ENCODE measurements around the gene SP3. TPM values are rescaled to one million over a fixed set of nuclear protein-coding genes. Genes with fewer than 3 reads are reported as not detected.

SP3 gene
- polyA plus RNA-seq, 10 donors, result 58.9 to 89.2 (median 77.6) TPM

DNA sequence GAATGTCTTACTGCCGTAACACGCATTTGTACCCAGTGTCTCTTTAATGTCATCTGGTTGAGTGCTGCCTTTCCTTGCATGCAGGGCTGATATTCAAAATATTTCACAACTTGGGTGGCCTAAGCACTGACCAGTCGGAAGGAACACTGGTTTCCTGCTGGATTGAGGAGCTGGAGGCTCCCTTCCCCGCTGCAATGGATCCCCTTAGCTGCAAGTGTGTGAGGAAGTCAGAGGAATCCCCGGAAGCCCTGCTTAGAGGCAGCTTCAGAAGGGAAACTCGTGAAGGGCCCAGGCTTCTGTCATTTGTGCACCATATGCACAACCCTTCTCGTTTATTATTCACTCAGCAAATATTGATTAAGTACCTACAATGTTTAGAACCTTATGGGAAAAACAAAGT lies 33.2 kb upstream of the SP3 start:
- peak in 1 of 3 donors; percentile 41 for DNase-seq

DNA sequence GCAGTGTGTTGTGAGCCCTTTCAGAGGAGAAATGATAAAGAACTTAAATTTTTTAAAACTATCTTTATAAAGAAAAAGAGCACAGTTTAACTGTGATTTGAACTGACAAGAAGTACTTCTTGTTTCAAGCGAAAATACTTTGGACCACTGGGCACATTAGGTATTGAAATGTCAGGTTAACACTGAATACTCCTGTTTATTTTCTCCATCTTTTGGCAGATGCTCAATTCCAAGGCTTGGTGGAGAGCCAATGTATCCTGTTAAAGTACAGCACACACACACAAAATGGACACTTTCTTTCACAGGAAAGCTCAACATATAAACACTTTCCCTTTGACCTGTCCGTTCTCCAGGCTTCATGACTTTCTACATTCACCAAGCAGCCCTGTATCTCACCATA lies 32.6 kb upstream of the SP3 start:
- DNase-seq, result peak in 1 of 3 donors; percentile 56

DNA sequence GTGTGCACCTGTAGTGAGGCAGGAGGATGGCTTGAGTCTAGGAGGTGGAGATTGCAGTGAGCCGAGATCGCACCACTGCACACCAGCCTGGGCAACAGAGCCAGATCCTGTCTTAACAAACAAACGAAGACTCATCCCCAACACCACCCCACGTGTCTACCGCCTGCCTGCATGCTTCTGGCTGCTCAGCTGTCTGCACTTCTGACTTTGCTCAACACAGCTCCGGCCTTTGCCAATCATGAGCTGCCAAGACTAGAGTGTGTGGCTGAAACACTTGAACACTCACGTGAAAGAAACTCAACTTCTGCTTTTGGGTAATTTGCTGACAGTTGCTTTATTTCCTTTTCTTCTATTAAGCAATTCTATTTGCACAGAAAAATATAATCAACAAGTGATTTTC lies 32.1 kb upstream of the SP3 start:
- DNase-seq, result peak in 2 of 3 donors; percentile 58 to 75

DNA sequence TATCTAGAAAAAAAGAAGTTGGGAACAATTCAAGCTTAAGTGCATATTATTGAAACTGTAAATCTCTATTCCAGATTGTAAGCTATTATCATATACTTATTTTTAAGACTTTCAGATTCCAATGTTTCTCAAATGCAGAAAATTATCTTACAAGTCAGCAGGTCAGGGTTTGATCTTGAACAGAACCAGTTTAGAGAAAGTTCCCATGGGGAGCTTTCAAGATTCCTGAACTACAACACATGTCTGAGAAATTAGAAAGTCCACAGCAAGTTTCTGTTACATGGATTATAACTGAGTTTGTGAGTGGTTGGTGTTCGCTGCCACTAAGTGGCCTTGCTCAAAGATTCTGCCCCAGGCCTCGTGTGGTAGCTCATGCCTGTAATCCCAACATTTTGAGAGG lies 31.6 kb upstream of the SP3 start:
- no peak for DNase-seq

DNA sequence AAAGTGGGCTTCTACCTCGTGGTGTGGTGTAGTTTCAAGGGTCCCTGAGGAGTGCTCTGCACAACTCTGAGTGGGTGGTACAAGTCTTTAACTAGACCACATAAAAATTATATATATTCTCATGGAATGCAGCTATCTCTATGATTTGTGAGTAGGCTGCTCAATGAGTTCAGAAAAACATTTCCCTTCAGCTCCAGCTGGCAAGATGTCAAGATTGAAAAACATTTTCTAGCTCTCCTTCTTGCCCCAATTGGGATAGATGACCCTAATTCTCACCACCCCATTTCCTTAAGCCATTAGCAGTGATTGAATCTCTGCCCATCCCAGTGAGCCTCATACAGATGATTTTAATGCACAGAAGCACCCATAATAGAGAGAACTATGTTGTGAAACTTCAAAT lies 28.3 kb upstream of the SP3 start:
- DNase-seq, result no peak

DNA sequence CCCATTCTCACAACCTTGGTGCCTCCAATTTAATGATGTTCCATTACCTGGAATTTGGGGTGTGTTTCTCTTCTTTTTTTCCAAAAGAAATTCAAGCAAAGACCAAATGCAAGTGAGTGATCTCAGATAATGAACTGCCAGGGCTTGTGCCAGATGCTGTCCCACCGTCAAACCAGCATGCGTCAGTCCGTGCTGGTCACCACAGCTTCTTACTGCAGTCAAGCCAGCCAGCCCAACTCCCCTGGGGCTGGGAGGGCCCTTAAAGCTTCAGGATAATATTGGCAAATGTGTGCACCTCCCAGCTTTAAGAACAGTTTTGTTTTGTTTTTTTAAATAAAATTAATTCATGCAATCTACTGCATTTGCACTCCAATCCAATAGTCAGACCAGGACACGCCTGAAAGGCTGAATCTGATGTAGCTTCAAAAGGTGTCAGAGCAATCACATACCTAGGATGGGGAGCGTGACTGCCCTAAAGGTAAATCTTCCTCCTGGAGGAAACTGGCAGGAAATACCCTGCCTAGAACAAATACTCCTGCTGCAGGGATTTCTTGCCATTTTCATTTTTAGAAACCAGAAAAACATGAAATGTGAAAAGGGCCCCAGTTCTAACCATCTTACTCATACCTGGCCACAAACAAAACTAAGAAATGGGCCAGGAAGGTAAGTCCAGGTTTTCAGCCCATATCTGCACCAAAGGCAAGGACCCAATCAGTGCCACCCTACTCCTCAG lies 26.8 kb upstream of the SP3 start:
- DNase-seq, result peak in 2 of 3 donors; percentile 67 to 89

DNA sequence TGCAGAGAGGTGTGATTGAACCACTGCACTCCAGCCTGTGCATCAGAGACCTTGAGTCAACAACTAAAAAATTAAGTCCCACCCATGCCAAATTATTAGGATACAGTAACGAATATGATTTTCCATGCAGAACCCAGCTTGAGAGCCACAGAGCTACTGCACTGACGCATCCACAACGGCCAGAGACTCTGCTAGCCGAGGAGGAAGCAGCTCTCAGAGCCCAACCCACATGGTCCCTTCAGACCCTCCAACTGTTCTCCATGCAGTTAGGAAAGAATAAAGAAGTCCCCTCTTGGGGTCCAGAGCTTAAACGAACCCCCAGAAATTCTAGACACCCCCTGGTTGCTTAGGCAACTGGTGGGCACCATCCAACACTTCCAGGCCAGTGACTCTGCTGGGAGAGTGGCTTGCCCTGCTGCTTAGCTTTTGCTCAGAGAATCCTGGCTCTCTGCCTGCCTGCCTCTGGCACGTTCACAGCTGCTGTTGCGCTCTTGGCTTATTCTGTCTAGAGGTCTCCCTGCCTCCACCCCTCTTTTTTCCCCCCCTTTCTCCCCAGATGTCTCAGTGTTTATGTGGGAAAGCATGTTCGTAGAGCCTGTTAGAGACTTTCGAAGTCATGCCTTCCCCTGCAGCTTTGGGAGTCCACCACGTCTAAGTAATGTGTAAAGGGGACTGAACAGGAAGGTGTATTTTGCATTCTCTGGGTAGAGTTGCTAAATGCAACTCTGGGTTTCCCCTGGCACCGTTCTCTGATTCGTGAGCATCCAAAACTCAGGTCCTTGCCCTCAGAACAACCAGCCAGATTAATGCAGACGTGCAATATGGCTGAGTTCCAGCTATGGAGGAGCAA lies 26.0 kb upstream of the SP3 start:
- DNase-seq, result peak; percentile 88 to 97 (median 93)

DNA sequence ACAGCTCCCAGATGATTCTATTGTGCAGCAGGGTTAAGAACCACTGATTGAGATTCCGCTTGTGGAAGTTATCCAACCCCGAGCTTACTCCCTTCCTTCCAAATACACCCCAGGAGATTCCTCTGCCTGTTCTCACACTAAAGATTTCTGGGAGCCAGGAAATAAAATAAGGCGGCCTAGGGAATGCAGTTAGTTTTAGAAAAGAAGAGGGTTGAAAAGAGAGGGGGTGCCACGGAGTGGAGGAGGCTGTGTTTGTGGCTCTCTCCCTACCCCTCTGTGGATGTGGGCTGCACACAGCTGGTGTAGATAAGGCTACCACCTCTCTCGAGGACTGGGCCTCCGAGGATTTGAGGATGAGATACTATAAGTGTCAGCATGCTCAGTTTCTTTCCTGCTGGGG lies 25.1 kb upstream of the SP3 start:
- peak in 2 of 3 donors; percentile 41 to 89 for DNase-seq

DNA sequence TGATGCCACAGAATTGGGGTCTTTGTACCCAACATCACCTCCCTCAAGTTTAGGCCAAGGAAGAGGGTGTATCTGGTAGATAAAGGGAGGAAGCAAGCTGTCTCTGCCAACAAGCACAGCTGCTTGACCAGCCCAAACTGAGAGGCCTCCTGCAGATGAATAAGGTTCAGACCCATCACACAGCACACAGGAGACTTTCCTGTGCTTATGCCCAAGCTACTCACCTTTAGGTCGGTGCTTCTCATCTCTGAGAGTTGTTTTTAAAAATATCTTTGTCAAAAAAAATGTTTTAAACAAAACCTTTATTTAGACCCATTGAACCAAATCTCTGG lies 24.7 kb upstream of the SP3 start:
- no peak for DNase-seq

DNA sequence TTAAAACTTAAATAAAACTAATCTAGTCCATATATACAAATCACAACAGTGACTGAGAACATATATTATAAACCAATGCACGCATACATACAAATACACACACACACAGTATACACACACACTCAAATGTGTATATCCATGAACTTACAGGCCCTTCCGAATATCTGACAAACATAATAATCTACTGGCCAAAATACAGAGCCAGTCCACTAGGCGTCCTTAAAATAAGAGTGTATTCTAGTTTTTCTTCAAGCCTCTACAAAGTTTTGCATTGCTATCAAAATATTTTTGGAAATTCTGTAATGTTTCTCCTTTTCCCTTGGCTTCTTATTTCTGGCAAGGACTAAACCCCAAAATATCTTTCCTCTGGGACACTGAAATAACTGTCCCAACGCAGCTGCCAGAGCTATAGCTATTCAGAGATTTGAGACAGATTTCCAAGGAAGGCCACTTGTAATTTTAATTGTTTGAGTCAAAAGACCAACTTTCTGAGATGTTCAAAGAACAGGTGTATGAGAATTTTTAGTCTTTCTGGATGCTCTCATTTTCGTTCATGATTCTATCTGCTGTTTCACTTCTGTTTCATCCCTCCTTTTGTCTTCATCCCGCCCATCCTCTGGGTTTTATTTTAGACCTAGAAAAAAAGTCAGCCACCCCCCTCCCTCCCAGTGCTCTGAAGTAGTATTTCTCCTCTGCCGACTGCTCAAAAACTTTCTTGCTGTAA lies 24.1 kb upstream of the SP3 start:
- peak in 1 of 3 donors; percentile 82 for DNase-seq

DNA sequence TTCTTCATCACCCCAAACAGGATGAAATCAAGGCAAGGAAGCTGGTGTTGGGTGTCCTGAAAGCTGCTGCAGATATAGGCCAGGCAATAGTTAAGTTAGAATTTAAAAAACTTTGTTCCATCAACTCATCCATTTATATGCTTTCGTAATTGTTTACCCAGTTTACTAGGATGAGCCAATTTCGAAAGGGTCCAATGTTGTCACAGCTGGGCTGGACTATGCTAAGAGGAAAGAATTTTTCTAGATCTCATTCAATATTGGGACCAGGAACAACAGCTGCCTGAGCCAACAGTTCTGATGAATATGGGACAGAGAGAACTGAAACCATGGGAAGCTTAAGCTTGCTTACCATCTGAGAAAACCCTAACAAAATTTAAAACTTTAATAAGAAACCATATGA lies 21.6 kb upstream of the SP3 start:
- peak; percentile 64 to 85 (median 70) for DNase-seq

DNA sequence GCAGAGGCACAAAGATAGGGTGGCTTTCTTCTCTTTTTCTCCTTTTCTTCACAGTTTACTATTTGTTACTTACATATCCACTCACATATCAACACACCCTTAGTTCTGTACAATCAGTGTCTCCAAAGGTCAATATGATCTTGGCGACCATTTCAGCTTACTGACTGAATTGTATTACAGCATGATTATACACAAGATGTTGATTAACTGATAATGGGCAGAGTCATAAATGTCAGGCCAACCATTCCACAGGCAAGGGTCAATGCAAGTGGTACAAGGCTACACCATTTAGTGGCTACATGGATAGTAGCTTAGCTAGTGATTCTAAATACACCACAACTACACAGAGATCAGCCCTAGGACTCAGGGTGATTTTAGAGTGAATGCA lies 20.4 kb upstream of the SP3 start:
- DNase-seq, result peak in 1 of 3 donors; percentile 26

DNA sequence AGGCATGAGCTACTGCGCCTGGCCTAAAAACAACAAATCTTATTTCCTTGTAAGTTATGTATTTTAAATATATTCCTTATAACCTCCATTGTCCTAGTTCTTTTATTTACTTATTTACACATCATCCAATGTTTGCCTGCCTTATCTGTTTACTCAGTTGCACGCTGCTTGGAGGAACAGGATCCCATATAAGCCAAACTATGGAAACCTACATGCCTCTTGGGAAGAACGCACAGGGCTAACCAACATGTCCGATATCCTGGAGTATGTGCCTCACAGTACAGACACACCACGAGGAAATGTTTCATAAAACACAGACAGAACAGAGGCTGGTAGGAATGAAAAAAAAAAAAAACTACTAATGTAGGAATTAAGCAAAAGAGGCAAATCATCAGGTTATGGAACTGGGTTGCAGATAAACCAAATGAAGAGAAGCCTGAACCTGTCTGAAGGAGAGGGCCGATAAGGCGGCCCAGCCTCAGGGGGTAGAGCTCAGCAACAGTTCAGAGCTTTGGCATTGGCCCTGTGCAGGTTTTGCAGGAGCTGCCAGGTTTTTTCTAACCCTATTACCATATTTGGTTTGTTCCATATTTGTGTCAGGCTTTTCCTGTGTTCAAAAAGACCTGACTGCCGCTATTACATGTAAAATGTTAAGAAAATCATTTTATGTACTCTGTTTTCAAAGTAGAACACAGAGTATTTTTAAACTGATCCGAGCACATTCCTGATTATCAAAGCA lies 19.9 kb upstream of the SP3 start:
- peak in 1 of 3 donors; percentile 29 for DNase-seq

DNA sequence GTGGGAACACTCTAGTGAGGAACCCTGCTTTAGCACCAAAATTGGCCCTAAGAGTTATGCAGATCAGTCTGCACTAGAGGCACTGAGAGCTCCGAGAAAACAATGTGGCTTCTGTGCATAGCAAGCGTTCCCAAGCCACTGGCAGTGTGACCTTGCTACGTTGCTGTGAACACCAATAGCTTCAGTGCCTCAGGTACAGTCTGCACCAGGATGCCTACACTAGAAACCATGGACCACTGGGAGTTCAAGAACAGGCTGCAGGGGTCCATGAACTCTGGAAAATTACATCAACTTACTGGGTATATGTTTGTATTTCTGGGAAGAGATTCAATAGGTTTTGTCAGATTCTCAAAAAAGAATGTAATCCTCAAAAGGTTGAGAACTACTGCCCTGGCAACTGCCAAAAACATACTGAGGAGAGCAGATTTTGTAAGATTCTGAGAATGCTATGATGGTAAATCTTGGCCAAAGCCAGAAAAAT lies 18.3 kb upstream of the SP3 start:
- peak in 1 of 3 donors; percentile 76 for DNase-seq

DNA sequence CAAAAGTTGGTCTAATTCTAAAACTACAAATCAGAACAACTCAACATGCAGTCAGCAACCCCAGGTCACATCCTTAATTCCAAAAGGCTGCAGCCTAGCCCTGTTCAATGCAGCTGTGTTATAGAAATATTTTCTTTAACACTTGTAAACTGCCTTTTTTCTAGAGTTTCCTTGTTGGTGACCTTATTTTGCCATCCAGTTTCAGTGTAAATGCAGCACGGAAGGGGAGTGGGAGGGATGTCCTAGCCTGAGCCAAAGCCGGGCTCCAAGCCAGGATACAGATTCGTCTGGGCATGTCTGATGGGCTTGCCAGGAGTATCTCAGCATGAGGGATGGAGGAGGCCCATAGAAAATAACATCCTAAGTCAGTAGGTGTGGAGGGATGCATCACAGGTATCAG lies 17.7 kb upstream of the SP3 start:
- peak in 1 of 3 donors; percentile 72 for DNase-seq

DNA sequence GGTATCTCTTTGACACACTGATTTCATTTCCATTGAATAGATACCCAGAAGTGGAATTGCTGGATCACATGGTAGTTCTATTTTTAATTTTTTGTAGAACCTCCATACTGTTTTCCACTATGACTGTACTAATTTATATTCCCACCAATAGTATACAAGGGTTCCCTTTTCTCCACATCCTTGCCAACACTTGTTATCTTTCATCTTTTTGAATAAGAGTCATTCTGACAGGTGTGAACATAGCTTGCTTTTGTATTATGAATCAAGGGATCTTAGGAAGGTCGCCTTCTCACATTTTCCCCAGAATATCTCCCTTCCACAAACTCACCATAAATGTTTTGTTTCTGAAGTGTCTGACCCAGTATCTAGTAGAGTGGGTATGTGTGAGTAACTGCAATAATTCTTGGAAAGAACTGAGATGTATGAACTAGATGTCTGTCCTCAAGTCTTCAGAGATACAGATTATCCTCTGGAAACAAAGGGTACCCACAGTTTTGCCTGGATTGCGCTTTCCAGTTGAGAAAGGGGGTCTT lies 17.1 kb upstream of the SP3 start:
- no peak for DNase-seq

DNA sequence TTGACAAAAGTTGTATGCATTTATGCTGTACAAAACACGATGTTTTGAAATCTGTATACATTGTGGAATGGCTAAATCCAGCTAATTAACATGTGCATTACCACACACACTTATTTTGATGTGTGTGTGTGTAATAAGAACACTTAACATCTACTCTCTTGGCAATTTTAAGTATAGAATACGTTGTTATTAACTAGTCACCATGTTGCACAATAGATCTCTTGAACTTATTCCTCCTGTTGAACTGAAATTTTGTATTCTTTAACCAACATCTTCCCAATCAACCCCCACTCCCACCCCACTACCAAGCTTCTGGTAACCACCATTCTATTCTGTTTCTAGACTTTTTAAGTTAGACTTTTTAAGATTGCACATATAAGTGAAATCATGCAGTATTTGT lies 16.3 kb upstream of the SP3 start:
- DNase-seq, result no peak

DNA sequence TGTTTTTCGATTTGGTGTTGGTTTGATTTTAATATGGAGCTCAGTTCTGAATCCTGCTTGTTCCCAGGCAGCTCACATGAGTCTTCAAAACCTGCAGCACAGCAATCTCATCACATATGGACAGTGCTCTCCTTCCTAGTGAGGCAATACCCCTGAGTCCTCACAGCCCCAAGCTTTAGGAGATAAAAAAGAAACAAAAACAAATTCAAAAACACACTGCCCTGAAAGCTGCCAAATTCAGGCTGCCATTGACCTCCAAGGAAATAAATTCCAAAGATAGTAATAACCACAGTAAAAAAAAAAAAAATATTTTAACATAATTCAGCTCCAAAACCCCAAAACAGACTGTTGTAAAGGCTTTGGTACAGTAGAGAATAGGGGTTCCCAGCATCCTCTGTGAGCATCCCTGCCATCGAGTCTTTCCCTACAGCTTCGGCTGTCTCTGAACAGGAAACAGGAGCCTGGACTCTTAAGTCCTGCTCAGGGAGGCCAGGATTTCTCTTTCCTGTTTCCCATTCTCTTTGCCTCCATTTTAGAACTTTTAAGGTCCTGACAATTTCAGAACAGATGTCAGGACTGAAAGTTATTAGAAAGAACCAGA lies 14.7 kb upstream of the SP3 start:
- peak in 1 of 3 donors; percentile 67 for DNase-seq

DNA sequence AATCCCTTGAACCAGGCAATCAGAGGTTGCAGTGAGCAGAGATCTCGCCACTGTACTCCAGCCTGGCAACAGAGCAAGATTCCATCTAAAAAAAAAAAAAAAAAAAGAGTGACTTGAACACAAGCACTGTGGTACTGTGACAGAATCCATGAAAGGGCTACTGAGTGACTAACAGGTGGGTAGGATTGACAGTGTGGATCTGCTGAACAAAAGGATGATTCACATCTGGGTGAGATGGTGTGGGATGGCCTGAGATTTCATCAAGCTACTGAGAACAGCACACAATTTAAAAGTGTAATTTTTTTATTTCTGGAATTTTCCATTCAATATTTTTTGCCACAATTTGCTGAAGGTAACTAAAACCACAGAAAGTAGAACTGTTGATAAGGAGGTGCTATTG lies 13.3 kb upstream of the SP3 start:
- no peak for DNase-seq

DNA sequence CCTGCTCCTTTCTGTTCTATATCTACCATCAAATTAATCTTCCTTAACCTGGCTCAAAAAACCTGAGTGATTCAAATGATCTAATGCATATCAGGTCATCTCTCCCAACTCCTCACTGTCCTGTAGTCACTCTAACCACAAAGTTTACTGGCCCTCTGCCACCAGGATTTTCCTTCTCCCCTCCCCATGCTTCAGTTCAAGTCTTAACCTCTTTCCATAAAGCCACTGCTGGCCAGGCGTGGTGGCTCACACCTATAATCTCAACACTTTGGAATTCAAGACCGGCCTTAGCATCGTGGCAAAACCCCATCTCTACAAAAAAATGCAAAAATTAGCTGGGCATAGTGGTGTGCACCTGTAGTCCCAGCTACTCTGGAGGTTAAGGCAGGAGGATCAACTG lies 7.5 kb upstream of the SP3 start:
- DNase-seq, result no peak

DNA sequence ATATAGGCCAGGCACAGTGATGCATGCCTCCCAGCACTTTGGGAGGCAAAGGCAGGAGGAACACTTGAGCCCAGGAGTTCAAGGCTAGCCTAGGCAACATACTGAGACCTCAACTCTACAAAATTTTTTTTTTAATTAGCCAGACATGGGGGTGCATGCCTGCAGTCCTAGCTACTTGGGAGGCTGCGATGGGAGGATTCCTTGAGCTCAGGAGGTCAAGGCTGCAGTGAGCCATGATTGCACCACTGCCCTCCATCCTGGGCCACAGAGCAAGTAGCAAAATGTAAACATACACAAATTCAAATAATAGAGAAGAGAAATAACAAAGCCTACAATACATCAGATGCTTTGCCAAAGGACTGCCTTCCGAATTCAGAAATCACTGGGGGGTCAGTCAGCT lies 7.0 kb upstream of the SP3 start:
- no peak for DNase-seq
